ENCODE data around the gene CMC2.

CMC2 gene

DNA sequence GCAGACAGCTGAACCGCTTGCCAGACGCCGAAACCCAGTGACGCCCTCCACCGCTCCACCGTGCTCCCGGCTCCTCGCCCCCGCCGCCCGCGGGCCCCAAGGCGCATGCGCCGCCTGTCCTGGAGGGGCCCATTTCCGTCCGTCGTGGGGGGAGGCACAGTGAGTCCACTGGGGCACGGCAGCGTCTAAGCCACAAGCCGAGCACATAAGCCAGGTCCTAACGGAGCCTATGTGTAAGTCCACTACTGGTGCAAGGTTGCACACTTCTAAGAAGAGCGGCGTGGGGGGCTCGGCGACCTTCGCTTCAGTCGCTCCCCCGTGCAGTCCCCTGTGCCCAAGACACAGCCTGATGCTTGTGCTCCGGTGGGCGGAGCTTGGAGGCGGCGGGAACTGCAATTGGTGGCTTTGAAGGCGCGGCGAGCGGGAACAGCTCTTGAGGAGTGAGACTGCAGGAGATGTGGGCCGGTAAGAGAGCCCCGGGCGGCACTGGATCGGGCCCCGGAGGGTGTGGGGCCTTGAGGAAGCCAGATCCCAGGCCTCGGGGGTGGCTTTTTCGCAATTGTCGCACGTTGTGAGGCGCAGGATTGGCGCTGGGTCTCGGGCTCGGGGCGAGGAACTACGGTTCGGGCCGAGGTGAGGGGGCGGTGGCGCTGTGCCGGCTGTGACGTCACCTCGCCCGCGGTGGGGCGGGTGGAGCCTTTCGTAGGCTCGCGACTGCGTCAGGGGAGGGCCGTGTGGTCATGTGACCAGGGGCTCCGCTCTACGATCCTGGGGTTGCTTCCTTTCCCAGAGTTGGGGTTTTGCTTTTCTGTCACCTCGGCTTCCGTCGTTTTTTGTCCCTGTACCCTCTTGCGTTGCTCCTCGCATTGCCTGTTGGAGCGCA, at the start of gene CMC2, which contains the start of gene CENPN:
CMC2 (minus strand) TSS at position 73 of the 883 bp plus-strand sequence. CDS start 9,491 bp downstream, outside the sequence.
CENPN (plus strand) TSS at position 402 of the 883 bp plus-strand sequence. CDS start 4,726 bp downstream, outside the sequence.
- peak; percentile 93 for DNase-seq

DNA sequence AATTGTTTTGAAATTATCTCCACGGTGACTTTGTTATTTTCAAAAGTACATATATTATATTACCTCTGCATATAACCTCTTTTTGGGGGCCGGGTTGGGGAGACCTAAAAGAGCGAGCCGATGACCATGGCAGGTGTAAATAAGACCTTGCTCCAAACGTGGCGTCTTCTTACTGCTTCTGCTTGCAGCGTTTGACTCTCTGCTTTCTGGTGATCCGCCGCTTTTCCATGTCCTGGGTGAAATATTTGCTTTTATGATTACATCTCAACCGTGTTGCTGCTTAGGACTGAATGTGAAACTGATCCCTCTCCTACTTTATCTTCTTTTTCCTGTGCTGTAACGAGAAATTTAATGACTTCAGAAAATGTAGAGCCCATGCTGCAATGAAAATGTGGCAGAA, 47.1 kb upstream of the CMC2 start:
- no peak for DNase-seq

DNA sequence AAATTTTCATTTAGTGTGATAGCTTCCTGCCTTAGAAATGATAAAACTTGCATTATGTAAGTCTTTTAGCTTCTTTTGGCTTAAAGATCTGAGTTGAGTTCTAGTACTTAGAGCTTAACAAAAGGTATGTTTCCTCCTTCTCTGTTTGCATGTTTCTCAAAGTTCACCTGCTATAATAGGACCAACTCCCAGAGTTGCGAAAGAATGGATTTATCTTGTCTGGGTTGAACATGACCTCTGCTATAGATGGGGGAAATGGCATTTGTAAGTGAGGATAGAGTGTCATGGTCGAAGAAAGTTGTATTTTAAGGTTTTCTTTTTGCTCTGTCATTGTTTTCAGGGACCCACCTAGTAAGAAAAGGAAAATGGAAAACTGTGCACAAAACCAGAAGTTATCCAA, 36.1 kb upstream of the CMC2 start:
- DNase-seq, result no peak

DNA sequence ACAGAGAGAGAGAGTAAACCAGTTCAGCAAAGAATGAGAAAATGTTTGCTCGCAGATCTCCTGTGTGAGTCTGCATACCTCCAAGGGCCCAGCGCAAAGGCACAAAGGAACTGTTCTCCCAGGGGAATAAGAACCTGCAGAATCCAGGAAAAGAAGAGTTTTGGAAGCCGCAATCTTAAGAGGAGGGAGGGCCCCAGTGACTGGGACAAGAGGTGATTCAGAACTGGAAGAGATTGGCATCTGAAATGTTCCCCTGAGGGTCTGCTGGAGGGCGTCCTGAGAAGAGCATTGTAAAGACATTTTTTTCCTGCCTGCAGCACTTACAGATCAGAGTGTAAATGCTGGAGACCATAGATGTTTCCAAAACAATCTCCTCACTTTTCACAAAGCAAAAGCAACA, 35.0 kb upstream of the CMC2 start:
- DNase-seq, result no peak

DNA sequence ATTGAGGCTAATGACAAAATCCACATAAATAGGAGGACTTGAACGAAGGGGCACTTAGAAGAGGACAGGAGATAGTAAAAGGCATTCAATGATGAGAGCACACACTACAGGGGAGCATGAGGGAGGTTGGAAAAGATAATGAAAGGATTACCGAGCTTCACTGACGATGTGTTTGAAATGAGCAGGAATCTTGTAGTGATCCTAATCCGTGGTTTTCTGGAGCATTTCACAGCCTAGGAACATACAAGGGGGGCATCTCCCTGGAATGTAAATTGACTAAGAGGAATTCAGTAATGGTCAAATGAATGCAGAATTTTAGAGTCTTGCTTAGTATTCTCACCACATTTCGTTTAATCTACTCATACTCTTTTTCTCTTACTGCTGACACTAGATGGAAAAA, 34.2 kb upstream of the CMC2 start:
- no peak for DNase-seq

DNA sequence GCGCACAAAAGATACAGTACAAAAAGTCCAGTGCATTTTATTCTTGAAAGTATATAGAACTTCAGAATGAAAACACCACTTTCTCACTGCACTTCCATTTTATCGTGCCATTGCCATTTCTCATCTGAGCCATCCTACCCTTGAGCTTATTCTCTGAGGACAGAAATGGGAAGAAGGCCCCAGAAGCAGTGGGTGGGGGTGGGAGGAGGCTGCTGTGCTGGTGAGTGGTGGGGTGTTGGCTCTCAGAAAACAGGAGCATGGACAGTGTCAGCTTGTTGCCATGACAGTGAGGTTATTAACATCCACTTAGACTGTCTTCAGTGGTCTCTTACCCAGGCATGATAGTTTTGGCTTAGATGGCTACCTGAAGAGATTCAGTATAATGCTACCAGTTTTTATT, 33.4 kb upstream of the CMC2 start:
- DNase-seq, result no peak

DNA sequence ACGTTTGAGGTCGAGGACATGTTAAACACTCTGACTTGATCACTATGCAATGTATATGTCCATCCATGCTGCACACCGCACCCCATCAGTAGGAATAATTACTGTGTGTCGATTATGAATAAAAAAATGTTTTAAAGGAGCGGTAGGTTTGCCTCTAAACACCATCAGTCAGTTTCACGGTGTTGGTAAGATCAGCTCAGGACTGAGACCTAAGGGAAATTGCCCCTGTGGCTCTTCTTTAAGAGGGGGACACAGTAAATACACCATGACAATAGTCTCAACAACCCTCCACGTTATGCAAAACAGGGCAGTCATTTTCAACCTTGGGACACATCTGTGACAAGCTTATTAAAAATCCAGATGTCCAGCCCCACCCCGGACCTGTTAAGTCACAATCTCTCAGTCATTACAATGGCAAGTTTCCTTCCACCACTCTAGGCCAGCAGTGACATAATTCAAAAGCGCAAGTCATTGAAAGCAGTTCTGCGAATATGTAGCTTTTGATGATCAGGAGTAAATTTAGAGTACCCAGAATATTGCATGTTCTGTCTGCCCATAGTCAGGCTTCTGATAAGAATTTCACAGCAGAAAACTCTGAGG, 30.2 kb upstream of the CMC2 start:
- no peak for DNase-seq

DNA sequence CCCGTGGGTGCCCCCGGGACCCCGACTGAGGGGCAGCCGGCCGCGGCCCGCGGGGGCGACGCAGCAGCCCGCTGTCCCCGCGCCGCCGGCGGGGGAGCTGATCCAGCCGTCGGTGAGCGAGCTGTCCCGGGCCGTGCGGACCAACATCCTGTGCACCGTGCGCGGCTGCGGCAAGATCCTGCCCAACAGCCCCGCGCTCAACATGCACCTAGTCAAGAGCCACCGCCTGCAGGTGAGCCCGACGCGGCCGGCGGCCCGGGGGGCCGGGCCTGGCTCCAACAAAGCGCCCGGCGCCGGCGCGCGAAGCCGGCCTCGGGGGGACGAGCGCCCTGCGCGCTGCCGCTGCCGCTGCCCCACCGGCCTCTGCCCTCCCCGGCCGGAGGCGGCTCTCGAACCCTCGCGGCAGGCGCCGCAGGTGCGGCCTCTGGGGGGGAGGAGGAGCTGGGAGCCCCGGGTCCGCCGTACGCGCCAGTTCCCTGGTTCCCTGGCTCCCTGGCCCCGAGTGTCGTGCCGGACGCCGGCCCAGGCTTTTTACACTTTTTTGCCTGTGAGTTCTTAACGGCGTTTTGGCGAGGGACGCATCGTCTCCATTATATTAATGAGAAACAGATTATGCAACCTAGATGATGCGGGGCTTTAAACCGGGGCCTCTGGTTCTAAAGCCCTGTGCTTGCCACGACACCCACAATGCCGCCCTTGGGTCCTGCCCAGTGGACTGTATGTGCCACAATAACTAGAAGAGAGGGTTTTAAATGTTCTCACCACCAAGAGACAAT, 29.5 kb upstream of the CMC2 start:
- peak; percentile 17 for DNase-seq

DNA sequence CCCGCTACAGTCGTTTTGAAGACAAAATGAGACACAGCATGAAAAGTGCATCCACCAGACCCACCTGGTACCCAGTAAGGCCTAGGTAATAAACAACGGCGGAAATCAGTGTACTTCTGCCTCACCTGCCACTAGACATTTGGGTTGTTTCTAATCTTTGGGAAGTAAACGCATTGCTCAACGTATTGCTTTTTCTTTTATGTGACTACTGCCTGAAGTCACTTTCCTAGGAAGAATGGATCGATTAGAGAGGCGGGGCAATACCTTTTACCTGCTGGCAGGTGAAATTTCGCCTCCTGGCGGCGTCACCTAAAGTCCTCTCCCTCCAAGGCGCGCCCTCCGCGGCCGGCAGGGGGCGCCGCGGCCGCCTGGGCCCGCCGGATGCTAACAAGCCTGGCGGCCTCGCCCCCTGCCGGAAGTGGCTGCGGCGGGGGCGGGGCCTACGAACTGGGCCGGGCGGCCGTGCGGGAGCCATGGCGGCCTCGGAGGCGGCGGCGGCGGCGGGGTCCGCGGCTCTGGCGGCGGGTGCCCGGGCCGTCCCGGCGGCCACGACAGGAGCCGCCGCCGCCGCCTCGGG, 28.8 kb upstream of the CMC2 start, which contains the start of gene ATMIN:
ATMIN (plus strand) TSS at position 445 of the 577 bp plus-strand sequence; CDS start at position 474, 29 bp downstream.
- peak; percentile 91 for DNase-seq

DNA sequence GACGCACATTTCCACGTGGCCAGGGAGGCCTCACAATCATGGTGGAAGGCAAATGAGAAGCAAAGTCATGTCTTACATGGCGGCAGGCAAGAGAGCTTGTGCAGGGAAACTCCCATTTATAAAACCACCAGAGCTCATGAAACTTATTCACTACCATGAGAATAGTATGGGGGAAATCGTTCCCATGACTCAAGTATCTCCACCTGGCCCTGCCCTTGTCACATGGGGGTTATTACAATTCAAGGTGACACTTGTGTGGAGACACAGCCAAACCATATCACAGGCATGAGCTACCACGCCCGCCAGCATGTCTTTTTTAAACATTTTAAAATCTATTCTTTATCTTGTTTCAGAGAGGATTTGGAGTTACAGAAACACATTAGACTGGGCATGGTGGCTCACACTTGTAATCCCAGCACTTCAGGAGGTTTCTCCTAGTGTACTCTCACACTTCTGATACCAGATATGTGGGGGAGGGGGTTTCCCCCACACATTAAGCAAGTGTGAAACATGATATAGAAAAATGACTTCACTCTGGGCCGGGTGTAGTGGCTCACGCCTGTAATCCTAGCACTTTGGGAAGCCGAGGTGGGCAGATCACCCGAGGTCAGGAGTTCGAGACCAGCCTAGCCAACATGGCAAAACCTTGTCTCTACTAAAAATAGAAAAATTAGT, 23.4 kb upstream of the CMC2 start:
- DNase-seq, result no peak

DNA sequence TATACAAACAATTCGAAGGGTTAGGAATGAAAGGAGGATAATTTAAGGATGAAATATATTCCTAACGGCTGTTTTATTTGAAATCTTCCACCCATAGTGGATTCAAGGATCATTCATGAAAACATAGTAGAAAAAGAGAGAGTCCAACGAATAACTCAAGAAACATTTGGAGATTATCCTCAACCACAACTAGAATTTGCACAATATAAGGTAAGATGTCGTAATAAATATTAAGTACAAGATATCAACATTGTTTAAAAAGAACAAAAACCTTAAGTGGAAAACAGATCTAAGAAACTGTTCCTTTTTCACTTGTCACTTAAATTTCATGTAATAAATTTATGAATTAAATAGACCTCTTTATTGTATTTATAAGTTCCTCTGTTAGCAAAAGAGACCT, 19.7 kb upstream of the CMC2 start:
- DNase-seq, result no peak

DNA sequence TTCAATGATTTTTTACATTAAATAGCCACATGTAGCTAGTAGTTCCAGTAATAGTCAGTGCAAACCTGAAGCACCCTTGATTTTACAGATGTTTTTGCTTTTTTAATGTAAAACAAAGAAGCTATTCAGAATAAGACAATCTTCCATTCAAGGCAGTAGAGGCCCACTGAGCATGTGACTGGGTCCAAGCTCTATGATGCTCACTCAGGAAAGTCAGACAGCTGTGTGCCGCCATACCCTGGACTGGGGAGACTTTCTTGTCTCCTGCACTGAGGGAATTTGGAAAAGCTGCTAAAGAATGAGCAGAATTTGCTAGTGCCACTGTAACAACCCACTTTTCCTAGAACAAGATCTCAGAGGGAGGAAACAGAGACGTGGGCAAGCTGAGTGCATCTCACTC, 11.8 kb upstream of the CMC2 start:
- DNase-seq, result no peak

DNA sequence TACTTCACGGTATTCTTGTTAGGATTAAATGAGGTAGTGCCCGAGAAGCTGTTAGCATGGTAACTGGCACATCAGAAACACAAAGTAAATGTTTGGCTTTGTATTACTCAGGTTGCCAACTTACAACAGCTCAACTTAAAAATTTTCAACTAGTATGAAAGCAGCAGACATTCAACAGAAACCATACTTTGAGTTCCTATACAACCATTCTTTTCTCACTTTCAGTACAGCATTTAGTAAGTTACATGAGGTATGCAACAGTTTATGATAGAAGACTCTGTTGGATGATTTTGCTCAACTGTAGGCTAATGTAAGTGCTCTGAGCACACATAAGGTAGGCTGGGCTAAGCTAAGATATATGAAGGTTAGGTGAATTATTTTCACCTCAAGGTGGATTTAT, 8.0 kb upstream of the CMC2 start:
- no peak for DNase-seq

DNA sequence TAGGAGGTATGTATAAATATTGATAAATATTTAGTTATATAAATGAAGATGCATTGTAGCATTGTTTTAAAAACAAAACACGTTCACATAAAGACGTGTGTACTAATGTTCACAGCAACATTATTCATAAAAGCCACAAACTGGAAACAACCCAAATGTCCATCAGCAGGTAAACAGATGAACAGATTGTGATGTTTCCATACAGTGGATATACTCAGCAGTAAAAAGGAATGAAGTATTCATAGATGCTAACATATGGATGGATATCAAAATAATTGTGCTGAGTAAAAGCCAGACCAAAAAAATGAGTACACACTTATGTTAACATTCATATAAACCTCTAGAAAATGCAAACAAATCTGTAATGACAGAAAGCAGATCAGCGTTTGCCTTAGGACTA, 6.3 kb upstream of the CMC2 start:
- no peak for DNase-seq

DNA sequence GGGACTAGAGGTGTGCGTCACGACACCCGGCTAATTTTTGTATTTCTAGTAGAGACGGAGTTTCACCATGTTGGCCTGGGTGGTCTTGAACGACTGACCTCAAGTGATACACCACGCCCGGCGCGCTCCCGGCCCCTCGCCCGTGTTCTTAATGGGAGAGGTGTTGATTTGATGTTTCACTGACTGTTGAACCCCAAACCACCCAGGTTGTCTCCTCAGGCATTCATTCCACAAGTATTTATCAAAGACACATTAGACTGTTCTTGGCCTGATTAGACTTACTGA, 1.8 kb upstream of the CMC2 start:
- no peak for DNase-seq

DNA sequence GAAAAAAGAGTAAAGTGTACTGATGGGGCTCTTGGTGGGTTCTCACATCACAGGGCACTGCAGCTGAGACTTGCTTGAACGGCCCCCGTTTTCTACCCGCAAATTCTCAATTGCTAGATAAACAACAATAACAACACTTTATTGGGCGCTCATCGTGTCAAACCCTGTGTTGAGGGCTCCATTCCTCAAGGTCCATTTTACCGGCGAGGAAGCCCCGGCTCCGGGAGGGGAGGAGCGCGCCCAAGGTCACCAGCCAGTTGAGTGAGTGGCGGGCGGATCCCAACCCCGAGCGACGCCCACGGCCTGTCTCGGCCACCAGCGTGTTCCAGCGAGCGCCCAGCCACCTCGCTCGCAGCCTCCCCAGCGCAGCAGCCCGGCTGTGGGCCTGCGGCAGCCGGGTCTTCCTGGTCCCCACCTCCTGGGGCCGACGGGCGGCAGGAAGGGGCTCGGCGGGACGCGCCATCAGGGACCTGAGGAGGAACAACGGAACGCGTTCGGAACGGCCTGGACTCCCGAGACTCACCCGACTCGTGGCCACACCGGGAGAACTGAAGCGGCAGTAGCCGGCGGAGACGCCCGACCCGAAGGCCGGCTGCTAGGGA, 373 bp downstream of the CMC2 start:
- peak; percentile 53 for DNase-seq

DNA sequence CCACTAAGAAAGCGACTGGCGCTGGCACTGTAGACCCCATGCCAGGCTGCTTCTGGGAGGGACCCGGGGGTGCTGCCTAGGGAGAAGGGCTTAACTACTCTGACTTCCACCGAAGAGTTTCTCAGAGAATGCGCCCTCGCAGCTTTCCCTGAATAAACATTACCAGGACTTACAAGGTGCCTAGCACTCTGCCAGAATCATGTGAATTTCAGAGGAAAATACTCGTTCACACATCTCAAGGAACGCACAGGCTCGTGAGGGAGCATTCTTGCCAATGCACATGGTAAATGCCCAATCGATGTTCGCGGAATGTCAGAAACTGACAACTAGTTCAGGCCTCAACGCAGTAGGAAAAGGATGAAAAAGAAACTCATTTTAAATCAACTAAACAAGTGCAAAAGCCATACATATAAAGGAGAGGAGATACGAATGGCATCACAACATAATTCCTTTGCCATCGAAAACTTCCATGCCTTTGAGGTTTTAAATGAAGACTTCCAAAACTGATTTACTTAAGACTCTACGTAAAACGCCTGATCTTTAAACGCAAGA, 999 bp downstream of the CMC2 start:
- no peak for DNase-seq

DNA sequence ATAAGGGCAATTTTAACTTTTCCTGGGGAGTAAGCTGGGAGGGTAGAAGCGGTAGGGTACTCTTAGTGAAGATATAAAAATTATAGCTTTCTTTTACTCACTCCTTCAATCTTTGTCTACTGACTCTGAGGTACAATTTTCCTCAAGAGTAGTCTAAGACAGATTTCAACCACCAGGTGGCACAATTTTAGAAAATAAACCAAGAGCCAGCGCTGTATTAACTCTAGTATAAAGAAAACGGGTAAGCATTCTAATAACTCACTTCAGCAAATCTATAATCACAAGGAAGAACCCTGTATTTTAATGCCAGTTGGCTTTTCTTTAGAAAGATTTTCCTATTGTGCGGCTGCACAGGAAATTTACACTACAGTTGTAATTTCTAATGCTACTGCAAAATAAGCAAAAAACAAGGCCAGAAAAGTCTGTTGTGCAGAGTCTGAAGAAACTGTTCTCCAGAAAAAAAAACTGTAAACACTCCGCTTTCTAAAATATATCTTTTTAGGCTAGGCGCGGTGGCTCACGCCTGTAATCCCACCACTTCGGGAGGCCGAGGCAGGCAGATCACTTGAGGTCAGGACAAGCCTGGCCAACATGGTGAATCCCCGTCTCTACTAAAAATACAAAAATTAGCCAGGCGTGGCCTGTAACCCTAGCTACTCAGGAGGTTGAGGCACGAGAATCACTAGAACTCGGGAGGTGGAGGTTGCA, 1.9 kb downstream of the CMC2 start:
- peak; percentile 42 for DNase-seq

DNA sequence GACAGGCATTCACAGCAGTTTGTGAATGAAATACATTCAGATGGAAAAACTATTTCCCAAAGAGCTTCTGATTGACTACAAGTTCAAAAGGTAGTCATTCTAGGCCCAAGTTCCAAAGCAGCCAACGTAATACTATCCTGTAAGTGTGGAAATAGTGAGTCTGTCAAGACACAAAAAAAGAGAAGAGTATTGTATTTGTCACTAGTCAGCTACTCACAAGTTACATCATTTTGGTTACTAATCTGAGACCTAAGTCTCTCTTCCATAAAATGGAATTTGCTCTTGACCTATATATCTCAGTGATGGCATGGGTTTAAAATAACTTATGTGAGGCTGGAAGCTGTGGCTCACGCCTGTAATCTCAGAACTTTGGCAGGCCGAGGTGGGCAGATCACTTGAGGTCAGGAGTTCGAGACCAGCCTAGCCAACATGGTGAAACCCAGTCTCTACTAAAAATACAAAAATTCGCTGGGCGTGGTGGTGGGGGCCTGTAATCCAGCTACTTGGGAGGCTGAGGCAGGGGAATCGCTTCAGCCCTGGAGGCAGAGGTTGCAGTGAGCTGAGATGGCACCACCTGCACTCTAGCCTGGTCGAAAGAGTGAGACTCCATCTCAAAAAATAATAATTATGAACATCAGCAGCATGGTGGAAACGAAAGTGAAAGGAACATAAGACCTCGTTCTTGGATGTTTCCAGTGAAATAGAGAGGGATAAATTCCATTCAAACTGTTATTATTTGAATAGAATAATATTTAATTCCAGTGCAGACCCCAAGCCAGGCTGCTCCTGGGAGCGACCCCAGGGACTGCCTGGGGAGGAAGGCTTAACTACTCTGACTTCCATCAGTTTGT, 2.9 kb downstream of the CMC2 start:
- no peak for DNase-seq

DNA sequence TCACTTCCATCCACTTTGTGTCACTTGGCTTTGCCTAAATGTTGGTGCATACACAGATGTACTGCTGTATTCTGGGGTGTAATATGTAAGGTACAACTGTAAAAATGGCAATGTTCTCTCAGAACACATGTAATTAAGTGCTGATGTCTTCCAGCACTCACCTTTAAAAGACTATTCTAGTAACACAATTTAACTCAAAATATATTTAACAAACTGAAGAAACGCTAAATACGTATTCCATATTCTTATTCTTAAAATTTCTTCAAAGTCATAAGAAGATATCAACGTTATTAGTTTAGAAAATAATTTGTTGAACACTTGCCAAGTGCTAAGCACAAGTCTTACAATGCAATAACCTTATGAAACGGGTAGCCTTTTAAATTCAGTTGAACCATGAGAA, 3.6 kb downstream of the CMC2 start:
- no peak for DNase-seq

Measured in NCI-H345 (cell line).